Fibroblast of pulmonary artery (primary cell): ENCODE measurements around the gene SULT4A1.

Experiments used
- DNase-seq: peaks from one replicate; pipeline ENCODE4 v3.0.0-alpha.2; 2010; ENCODE audit warnings: low read depth
- H3K4me3 ChIP-seq: replicated peaks from 2 replicates; pipeline ENCODE4 v1.5.1; 2011; ENCODE audit warnings: low read depth, mild to moderate bottlenecking, control low read depth, low read length, moderate library complexity
- CTCF ChIP-seq: IDR thresholded peaks from 2 replicates; pipeline ENCODE4 v1.5.1; 2011; ENCODE audit warnings: mild to moderate bottlenecking, control low read depth, low read length, inconsistent platforms; ENCODE audit errors: missing control alignments

Gene SULT4A1

GRCh38 chr22:43887391-43887790 is 25.1 kb upstream of the SULT4A1 start:
- no peak for DNase-seq
- H3K4me3 ChIP-seq = no peak overlapping the region
- no peak for TF ChIP-seq CTCF

- DNase-seq = no peak
- no peak for TF ChIP-seq CTCF
- no peak overlapping the region for H3K4me3 ChIP-seq
Measured at GRCh38 chr22:43886231-43886630, 23.9 kb upstream of the SULT4A1 start.

- H3K4me3 ChIP-seq = no peak overlapping the region
- no peak for TF ChIP-seq CTCF
- DNase-seq = no peak
Measured at GRCh38 chr22:43885786-43886185, 23.5 kb upstream of the SULT4A1 start.

- DNase-seq = no peak
- no peak for TF ChIP-seq CTCF
- H3K4me3 ChIP-seq = no peak overlapping the region
Measured at GRCh38 chr22:43885319-43885671, 23.0 kb upstream of the SULT4A1 start.

- no peak overlapping the region for H3K4me3 ChIP-seq
- peak; percentile 50 for DNase-seq
- TF ChIP-seq CTCF = peak; percentile 85
Measured at GRCh38 chr22:43884600-43885318, 22.4 kb upstream of the SULT4A1 start.

- no peak for DNase-seq
- no peak for TF ChIP-seq CTCF
Measured at GRCh38 chr22:43883719-43884415, 21.6 kb upstream of the SULT4A1 start.

More at GRCh38 chr22:43883719-43884415, 21.6 kb upstream of the SULT4A1 start:
- no peak overlapping the region for H3K4me3 ChIP-seq
